Stimulated activated CD8-positive, alpha-beta memory T cell treated with anti-CD3 and anti-CD28 coated beads, Interleukin-4, amount 100 ng/mL, for 4 hours (primary cell): Measurements from ENCODE around the gene CYP26B1.

Source experiments
- DNase-seq, 2 donors: peaks; one replicate each; pipeline ENCODE4 v3.0.0-alpha.2; 2020; ENCODE audit warnings: low read depth in 2 of 2, low spot score in 1 of 2

CYP26B1 gene

DNA sequence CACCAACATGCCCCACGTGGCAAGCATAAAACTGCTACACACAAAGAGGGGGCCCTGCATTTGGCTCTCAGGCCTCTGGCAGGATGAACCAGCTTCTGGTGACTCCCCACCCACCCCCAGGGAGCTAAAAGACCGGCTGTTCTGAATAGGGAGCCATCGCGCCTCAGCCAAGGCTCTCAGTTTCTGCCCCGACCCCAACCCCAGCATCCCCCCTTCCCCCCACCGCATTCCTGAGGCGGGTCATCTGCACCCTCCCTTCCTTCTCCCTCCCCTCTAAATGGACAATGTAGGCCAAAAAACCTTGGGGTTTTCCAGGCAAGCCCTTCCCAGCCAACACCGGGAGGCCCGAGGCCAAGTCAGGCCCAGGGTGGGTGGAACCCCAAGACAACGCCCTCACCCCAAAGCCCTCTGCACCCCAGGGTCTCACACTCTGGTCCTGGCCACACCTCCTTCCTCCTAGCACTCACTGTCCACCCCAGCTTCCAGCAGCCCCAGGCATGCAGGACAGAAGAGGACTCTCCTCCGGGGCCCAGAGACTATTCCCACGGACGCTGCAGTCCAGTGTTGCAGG lies 5.7 kb downstream of the CYP26B1 start:
- no peak for DNase-seq

DNA sequence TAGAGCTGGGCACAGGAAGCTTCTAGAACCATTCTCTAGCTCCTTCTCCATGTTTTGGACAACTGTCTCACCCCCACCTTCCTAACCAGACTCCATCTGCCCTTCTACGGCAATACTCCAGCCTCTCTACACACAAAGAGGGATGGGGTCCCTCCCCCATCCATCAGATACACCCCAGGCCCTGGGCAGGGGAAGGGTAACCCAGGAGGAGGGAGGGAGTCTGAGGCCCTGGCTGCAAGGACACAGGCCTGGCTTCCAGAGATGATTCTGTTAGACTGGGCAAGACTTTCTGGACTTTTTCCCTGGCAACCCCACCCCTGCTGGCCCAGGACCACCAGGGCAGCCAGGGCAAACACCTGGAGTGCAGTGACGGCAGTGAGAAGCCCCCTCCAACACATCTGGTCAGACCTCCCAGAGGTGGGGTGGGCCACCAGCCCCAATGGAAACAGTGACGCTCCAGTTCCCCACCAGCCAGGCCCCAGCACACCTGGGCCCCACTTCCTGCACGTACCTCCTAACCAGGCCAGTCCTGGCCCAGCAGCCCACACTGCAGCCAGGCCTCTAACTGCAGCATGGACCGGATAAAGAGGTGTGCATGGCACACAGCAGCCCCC lies 6.5 kb downstream of the CYP26B1 start:
- no peak for DNase-seq

DNA sequence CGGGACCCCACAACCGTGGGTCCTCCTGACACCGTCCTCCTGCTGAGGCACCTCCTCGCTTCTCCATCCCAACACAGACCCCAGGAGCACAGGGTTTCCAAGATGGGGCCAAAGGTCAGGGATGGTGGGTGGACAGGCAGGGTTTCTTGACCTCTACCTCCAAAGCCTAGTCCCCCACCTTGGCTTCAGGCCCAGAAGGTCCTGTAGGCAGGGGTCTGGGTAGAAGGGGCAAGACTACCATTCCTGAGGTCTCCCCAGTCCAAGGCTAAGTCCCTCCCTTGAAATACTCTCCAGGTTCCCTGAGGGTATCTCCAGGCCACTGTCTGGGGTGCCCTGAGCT lies 7.1 kb downstream of the CYP26B1 start:
- DNase-seq, result no peak

DNA sequence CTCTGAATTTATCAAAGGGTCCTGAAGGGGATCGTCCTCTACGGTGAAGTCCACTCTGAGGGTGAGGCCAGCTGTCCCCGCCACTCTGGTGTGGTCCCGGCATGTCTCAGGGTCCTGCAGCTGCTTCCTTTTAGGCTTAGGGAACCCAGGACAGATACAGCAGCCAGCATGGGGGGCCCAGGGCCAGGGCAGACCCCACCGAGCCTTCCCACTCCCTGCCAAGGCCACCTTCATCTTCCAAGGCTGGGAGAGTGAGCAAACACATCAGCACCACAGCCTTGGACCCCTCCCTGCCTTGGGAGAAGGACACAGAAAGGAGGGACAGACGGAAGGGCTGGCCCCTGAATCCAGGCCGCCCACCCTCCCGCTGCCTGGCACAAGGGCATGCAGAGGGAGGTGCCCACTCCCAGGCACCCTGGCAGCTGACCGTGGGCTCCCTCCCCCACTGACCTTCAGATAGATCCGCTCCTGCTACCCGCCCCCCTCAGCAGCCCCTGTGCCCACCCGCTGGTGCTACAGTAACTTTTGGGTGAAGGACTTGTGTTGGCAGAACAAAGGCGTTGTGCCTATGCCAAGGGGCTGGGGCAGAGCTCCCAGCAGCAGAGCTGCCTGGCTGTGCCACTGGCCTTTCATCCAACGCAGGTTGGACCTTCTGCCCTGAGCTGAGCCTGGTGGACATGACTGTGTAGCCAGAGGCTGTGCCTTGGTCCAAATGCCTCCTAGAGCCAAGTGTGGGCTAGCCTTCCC lies 7.6 kb downstream of the CYP26B1 start:
- no peak for DNase-seq

DNA sequence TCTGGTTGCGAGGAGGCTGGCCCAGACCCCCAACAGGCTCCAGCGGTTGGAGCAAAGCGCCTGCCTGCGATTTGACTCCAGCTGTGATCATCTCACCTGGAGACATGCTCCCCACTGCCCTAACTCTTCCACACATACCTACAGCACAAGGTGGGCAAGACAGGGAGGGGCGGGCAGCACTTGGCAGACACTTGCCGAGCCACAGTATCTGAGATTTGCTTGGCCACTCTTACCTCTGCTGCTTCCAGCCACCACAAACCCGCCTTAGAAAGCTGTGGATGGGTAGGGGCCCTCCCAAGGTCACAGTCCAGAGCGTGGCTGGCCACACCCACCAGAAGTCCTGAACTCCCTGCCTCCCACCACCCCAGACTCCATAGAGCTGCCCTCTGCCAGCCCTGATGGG lies 8.2 kb downstream of the CYP26B1 start:
- DNase-seq, result no peak

DNA sequence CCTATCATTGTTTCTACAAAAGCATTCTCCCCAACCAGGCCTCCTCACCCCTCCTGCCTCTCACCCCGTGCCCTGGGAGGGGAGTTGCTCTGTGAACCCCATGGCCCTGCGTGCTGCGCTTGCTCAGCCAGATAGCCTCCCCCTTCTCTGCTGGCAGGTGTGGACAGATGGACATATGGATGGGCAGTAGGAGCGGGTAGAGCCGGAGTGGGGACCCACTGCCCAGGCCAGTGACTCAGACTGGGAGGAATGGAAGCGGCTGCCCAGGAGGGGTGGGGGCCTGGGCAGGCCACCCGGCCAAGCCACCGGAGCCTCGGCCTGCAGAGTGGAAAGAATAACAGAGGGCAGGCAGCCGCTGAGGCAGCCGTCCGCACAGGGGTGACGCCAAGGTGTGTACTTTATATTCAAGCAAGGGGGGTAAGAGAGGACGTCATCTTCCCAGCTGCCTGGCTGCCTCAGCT lies 8.7 kb downstream of the CYP26B1 start:
- no peak for DNase-seq

DNA sequence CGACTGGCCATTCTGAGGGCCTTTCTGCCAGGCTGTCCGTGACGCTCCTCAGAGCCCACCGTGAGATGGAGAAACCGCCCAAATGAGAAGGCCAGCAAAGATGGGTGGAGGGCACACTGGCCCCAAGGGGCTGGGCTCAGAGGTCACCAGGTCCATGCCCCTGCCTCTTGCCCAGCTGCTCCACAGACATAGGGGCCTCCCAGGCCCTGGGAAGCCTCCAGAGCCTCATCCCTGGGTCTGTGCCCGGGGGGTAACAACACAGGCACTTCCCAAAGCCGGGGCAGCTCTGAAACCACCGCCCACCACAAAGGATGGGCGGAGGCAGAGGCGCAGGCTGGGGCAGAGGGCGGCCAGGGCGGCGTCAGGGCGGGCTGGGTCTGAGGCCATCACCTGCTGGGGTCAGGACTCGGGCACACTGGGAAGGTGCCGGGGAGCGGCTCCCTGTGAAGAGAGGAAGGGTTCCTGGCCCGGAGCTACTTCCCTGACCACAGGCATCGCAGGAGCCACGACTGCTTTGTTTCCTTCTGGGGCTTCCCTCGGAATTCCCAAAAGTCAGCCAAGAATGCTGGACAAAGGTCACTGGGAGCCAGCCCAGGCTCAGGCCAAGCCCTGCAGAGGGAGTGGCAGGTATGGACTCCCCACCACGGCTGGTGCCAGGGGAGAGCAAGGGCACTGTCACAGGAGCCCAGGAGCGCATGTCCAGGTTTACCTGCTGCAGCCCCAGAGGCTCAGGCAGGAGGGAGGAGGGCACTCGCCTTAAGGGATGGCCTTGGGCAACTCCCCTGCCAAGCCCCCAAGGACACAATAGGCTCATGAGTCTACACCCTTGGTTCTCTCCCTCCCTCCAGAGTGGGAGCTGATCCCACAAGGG lies 9.4 kb downstream of the CYP26B1 start:
- DNase-seq, result no peak

DNA sequence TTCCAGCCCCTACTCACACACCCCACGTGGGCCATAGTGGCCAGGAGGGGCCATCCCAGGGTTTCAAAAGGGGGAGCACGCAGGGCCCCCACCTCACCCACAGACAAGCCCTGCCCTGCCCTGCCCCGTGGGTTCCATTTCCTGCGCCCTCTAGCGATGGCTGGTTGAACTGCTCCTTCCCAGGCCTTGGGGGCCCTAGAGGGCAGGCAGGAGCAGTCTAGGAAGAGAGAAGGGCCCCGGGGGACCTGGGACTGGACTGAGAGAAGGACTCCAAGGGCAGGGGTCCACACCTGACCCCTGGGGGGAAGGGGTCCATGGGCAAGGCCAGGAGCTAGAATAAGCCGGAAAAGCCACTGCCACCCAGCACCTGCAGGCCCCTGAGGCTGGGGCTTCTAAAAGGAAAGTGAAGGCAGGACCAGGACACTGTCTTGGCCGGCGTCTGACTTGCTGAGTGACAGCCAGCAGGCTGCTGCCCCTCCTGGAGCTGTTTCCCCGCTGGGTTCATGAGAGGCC lies 10.1 kb downstream of the CYP26B1 start:
- peak in 1 of 2 donors; percentile 43 for DNase-seq

DNA sequence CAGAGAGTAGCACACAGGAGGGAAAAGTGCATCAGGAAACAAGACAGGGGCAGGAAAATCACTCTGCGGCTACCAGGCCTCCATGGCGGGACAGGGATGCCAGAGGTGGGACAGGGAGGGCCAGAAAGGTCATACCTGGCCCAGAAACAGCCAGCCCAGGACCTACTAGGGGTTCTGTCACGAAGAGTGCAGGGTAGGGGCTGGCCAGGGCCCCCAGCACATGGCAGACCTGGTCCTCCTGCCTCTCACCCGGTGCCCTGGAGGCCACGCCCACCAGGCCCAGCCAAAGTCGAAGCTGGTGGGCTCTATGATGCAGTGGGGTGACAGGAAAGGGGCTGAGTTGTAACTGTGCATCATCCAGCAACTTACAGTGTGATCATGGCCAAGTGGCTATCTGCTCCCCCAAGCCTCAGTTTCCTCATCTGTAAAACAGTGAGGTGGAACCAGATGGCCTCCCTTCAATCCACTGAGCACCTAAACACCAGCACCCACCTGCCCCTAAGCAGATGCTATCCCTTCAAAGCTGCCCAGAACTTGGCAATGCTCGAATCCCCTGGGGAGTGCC lies 10.6 kb downstream of the CYP26B1 start:
- DNase-seq, result no peak

DNA sequence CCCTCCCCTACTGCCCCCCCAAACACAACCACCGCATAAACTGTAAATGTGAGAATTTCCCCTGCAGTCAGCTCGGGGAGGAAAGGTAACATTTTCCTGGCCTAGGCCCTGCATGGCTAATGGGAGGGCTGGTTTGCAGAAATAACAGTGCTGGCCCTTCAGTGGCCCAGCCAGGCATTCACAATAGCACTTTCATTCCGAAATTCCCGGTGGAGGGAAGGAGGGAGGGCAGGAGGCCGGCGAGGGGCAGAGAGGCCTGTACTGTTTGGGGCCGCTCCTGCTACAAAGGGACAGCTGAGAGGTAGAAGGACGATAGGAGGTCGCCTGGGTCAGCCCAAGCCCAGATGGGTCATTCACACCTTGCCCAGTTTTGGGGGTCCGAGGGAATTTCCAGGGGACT lies 11.3 kb downstream of the CYP26B1 start:
- DNase-seq, result no peak

DNA sequence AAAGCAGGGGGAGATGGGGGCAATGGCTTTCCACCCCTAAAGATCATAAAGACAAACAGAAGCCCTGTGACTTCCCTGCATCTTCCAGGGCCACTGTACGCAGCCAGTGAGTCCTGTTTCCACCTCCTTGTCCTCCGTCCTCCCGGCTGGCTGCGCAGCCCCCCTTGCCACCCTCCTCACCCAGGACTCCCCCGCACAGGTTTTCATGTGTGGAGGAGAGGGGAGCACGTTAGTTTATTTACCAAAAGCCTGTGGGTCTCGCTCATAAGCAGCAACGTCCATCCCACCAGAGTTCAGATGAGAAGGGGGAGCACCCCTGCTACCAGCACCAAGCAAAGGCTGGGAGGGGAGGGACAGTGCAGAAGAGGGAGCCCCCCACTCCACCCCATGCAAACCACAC lies 11.7 kb downstream of the CYP26B1 start:
- no peak for DNase-seq

DNA sequence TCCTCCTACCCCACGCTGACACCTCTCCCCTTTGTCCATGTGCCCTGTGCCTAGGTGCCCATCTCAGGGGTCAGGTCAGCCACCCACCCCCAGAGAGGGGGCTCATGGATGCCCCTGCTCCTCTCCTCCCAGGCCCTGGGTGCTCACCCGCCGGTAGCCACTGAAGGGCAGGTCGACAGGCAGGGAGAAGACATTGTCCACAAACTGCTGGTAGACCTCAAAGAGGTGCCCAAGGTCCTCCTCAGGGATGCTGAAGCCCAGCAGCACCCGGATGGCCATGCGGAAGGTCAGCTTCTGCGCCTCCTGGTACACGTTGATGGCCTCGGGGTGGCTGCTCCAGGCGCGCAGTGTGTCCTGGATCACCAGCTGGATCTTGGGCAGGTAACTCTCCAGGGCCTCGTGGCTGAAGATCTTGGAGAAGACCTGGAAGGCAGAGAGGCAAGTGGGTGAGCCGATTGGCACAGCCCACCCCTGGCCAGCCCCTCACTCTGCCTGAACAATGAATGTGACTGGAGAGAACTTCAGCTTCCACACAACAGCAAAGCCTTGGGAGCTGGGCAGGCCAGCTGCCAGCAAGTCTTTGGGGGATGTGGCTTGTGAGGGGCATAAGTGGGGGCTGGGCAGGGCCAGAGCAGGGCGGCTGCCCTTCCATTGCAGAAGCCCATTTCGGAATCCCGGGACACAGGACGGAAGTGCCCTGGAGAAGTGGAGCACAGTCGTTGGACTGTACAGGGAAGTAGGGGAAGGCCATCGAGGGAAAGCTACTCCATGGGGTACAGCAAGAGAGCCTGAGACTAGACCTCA lies 12.5 kb downstream of the CYP26B1 start:
- no peak for DNase-seq

DNA sequence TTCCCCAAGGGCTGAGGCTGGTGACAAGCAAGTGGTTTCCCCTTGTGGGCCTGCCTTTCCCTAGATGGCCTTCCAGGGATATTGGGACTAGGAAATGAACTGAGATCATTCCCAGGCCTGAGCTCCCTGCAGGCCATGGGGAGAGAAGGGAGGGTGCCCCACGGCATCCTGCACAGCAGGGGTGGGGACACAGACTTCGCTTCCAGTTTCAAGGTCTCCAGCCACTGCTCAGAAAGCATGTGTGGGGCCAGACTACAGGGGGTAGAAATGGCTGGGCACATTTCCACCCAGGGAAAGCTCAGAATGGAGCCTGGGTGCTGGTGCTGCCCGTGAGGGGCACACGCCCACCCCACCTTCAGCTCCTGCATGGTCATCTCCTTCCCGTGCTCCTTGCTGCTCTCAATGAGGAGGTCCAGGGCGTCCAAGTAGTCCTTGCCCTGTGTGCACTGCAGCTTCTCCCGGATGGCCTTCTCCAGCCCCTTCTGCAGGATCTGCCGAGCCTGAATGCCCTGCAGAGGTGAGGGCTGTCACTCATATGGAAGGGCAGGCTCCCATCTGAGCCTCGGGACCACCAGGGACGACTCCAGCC lies 13.2 kb downstream of the CYP26B1 start:
- no peak for DNase-seq

DNA sequence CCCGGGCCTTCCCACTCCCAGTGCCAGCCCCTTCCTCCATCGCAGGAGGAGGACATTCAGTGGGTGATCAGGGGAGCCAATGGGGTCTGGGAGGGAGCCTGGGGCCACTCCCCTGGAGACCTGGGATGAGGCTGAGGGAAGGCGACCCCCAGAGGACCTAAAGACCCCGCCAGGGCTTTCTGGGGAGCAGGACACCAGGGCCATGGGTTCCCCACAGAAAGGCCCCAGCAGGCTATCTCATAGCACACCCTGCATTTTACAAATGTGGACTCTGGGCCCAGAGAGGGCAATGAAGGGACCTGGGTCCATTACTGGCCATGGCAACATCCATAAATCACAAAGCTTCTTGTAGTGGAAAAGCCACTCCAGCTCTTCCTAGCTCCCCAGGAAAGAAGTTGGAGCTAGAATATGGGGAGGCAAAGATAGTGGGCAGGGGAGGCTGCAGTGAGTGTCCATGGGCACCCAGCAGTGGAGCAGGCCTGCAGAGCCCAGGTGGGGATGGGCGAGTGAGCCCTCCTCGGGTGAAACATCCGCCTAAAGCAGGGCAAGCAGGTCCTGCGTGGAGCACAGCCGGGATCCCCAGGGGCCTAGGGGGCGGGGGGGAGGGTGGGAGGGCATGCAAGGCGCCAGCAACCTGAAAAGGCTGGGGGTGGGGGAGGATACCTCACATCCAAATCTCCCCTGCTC lies 13.8 kb downstream of the CYP26B1 start:
- no peak for DNase-seq

DNA sequence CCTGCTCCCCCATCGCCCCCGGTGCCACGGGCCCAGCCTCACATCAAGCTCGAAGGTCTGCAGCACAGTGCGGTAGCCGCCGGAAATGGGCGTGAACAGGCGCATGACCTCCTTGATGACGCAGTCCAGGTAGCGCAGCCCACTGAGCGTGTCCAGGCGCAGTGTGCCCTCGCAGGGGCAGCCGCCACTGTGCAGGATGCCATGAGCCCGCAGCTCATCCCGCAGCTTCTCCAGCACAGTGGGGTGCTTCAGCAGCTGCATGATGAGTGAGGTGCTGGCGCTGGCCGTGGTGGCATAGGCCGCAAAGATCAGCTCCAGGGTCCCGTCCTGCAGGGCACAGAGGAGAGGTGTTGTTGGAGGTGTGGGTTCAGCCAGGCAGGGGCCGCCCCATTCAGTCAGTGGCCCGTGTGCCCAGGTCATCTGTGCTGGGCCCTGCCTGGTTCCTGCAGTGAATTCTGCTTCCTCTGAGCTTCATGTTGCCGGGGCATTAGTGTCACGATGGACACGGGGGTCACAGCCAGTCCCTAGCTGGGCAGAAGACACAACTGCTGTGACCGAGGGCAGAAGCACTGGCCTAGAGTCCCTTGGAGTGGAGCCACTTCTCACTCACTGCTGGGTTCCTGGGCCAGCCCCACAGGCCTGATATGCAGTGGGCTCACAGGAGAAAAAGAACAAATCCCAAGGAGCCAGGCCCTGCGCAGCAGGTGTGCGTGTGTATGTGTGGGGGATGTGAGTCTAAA lies 14.5 kb downstream of the CYP26B1 start:
- DNase-seq, result no peak

DNA sequence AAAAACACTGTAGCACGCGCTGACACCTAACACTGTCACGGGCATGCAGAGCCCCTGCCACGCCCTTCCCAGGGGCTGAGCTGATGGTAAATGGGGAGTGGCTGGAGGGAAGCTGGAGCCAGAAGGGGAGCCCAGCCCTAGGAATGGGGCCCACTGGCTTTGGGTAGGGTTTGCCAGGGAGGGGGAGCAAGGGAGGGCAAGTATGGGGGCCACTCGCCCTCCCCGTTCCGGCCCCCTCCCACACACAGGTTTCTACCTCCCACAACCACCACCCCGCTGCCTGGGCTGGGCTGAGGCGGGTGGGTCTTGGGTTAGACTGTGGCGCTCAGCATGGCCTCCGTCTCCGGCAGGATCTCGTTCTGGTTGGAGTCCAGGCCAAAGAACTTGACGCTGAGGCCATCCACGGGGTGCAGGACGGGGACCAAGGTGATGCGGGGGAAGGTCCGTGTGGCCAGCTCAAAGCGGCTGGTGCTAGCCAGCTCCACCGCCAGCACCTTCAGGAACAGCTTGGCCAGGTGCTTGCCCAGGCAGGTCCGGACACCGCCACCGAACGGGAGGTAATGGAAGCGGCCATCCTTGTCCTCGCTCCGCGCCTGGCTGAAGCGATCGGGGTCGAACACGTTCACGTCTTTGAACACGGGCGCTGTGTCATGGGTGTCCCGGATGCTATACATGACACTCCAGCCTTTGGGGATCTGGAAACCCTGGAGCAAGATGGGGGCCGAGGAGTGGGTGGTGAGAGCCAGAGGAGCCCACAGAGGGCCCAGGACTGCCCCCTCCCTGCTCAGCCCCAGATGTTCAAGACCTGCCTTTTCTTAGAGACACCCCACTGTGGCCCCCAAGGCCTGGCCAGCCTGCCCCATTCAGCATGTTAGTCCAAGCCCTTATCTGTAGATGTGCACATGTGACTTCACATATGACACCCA lies 15.5 kb downstream of the CYP26B1 start:
- DNase-seq, result no peak

DNA sequence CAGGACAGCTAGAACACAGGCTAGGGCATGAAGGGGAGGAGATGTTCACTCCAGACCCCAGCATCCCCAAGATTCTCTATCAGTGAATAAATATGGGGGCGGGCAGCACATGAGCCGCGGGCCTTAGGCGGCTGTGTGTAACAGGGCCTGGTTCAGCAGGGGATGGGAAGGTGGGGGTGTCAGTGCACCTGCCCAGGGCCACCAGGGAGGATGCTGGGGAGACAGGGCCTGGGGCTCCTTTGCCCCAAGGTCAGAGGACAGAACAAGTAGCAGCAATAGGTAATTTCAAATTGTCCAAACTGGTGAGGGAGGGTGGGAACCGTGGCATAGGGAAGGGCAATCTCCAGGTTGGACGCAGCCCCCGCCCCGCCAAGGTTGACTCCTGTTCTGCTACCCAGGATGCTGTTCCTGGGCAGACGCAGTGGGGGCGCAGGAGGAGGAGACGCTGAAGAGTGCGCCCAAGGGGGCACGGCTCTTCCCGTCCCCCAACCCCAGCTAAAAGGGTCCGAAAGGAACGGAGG lies 16.2 kb downstream of the CYP26B1 start:
- no peak for DNase-seq
